A549 (cell line): Measurements from ENCODE around the gene PGLYRP3.

Source experiments
- CTCF ChIP-seq: fragments of >200 bp; sonication (Bioruptor Twin); formaldehyde crosslinking; IDR thresholded peaks from 3 replicates; pipeline ENCODE4 v1.5.1; 2016
- EP300 ChIP-seq, 2 experiments: fragments of >200 bp; sonication (Bioruptor Twin); formaldehyde crosslinking; IDR thresholded peaks; 2 replicates in 1 of 2; 3 replicates in 1 of 2; pipeline ENCODE4 v1.6.1; 2016 to 2017
- HMGXB4 ChIP-seq: fragments of 250-450 bp; sonication (Bioruptor Pico); IDR thresholded peaks from 2 replicates; pipeline ENCODE4 v1.5.0; 2021; ENCODE audit warnings: mild to moderate bottlenecking, moderate library complexity, borderline replicate concordance
- JUN ChIP-seq, 2 experiments: fragments of >200 bp; sonication (Bioruptor Twin); formaldehyde crosslinking; IDR thresholded peaks; 2 replicates in 1 of 2; 3 replicates in 1 of 2; pipeline ENCODE4 v1.6.1; 2016 to 2017
- PHF8 ChIP-seq: fragments of 200-600 bp; sonication (generic); IDR thresholded peaks from 2 replicates; pipeline ENCODE4 v1.6.1; 2016; ENCODE audit warnings: low read depth, mild to moderate bottlenecking, antibody characterized with exemption, moderate library complexity, borderline replicate concordance
- RARB ChIP-seq: fragments of 250-450 bp; sonication (Bioruptor Pico); IDR thresholded peaks from 2 replicates; pipeline ENCODE4 v1.8.0; 2021; ENCODE audit warnings: mild to moderate bottlenecking, moderate library complexity
- REST ChIP-seq: fragments of 200-600 bp; sonication (generic); IDR thresholded peaks from 2 replicates; pipeline ENCODE4 v1.6.1; 2016; ENCODE audit warnings: antibody characterized with exemption, mild to moderate bottlenecking, moderate library complexity

GRCh38 chr1:153305682-153306081, 7.1 kb downstream of the PGLYRP3 start:
- TF ChIP-seq CTCF (no peak), RARB (no peak), HMGXB4 (no peak), JUN (IDR thresholded peaks at IDR 0.05) (no peak), REST (no peak), EP300 (IDR thresholded peaks at IDR 0.05) (no peak), PHF8 (no peak)
